Endothelial cell of umbilical vein (primary cell): ENCODE data around the gene DLX3. TPM values are rescaled to one million over a fixed set of nuclear protein-coding genes. Genes with fewer than 3 reads are reported as not detected.

Experiments
- BruUV-seq: library from RNA; stranded (reverse); fragments of 400-500 nt; replicated peaks from 2 replicates; lab custom pipeline; 2021; lab: Mats Ljungman, UMichigan
- CTCF ChIA-PET: fragments of 300-600, 350-600 bp; sonication (Branson Sonifier 250); formaldehyde crosslinking; loops from one replicate; lab custom pipeline; 2021; ENCODE audit warnings: antibody characterized with exemption, inconsistent platforms; lab: Charles Lee
- POLR2A ChIA-PET: fragments of 300-600, 350-600 bp; sonication (Branson Sonifier 250); formaldehyde crosslinking; loops from one replicate; lab custom pipeline; 2021; ENCODE audit warnings: antibody characterized with exemption, inconsistent platforms; lab: Charles Lee
- DNase-seq: peaks from one replicate; pipeline ENCODE4 v3.0.0-alpha.2; 2011; ENCODE audit warnings: low read depth, low spot score
- FAIRE-seq: peaks from 2 replicates; lab custom pipeline; 2011; peaks lifted over from hg19 to GRCh38; lab: Jason Lieb, UNC
- H2AFZ ChIP-seq: 2 replicates; pipeline ENCODE4 v1.6.0; 2012; ENCODE audit warnings: low read depth, low read length, control low read depth, inconsistent platforms
- H3K27ac ChIP-seq: 2 replicates; pipeline ENCODE4 v1.5.1; 2011; ENCODE audit warnings: low read depth, mild to moderate bottlenecking, control low read depth, low read length, moderate library complexity; ENCODE audit not compliant: insufficient read depth
- H3K27me3 ChIP-seq, 2 experiments: 2 replicates each; pipeline versions ENCODE4 v1.6.0 to v1.6.1; 2011; ENCODE audit warnings: low read length in 2 of 2, mixed read lengths in 1 of 2; ENCODE audit not compliant: control insufficient read depth in 2 of 2, insufficient read depth in 2 of 2
- H3K36me3 ChIP-seq, 2 experiments: 2 replicates in 1 of 2; 3 replicates in 1 of 2; pipeline ENCODE4 v1.5.1; 2011; ENCODE audit warnings: low read length in 2 of 2, mild to moderate bottlenecking in 1 of 2, moderate library complexity in 1 of 2; ENCODE audit not compliant: control insufficient read depth in 2 of 2, insufficient read depth in 2 of 2; ENCODE audit errors: extremely low read depth in 1 of 2
- H3K4me1 ChIP-seq: 3 replicates; pipeline ENCODE4 v1.5.1; 2011; ENCODE audit warnings: mild to moderate bottlenecking, low read length; ENCODE audit not compliant: control insufficient read depth, insufficient read depth; ENCODE audit errors: extremely low read depth
- H3K4me2 ChIP-seq: 2 replicates; pipeline ENCODE4 v1.6.1; 2011; ENCODE audit warnings: low read length, control low read depth, mixed read lengths; ENCODE audit not compliant: insufficient read depth
- H3K4me3 ChIP-seq, 3 experiments: fragments of 200-600 bp in 1 of 3; sonication (generic), shearing (Covaris generic) in 1 of 3; replicated peaks in 1 of 3; 2 replicates each; pipeline ENCODE4 v1.5.1; 2011 to 2016; ENCODE audit warnings: control low read depth in 3 of 3, low read length in 3 of 3, mild to moderate bottlenecking in 2 of 3, inconsistent platforms in 1 of 3, low read depth in 1 of 3, moderate library complexity in 1 of 3; ENCODE audit not compliant: insufficient read depth in 1 of 3
- H3K79me2 ChIP-seq: 2 replicates; pipeline ENCODE4 v1.6.0; 2012; ENCODE audit warnings: low read length, inconsistent platforms; ENCODE audit not compliant: control insufficient read depth, insufficient read depth
- H3K9ac ChIP-seq: replicated peaks from 2 replicates; pipeline ENCODE3; 2011; ENCODE audit warnings: low read length, control low read depth; ENCODE audit not compliant: insufficient read depth; ENCODE audit errors: extremely low read depth
- H3K9me1 ChIP-seq: replicated peaks from 3 replicates; pipeline ENCODE4 v1.6.0; 2011; ENCODE audit warnings: mild to moderate bottlenecking, low read length; ENCODE audit not compliant: control insufficient read depth, insufficient read depth; ENCODE audit errors: extremely low read depth
- H3K9me3 ChIP-seq: replicated peaks from 2 replicates; pipeline ENCODE4 v1.5.1; 2012; ENCODE audit warnings: low read length, inconsistent platforms; ENCODE audit not compliant: control insufficient read depth, insufficient read depth
- H4K20me1 ChIP-seq: replicated peaks from 2 replicates; pipeline ENCODE3; 2011; ENCODE audit warnings: mild to moderate bottlenecking, low read length; ENCODE audit not compliant: control insufficient read depth, insufficient read depth; ENCODE audit errors: extremely low read depth
- EZH2 ChIP-seq: IDR thresholded peaks from 2 replicates; pipeline ENCODE4 v1.6.1; 2012; ENCODE audit warnings: borderline replicate concordance, low read depth, mild to moderate bottlenecking, moderate library complexity, low read length, inconsistent platforms; ENCODE audit not compliant: severe bottlenecking
- FOS ChIP-seq: IDR thresholded peaks from 2 replicates; pipeline ENCODE4 v1.6.1; 2011; ENCODE audit warnings: mild to moderate bottlenecking, low read length, moderate library complexity, borderline replicate concordance; ENCODE audit not compliant: insufficient read depth
- GATA2 ChIP-seq: IDR thresholded peaks from 2 replicates; pipeline ENCODE4 v1.7.0; 2011; ENCODE audit warnings: low read depth, mild to moderate bottlenecking, moderate library complexity, mixed read lengths, low read length; ENCODE audit not compliant: insufficient read length, insufficient read depth
- JUN ChIP-seq: IDR thresholded peaks from 2 replicates; pipeline ENCODE4 v1.6.1; 2011; ENCODE audit warnings: borderline replicate concordance, low read depth; ENCODE audit not compliant: insufficient read length, insufficient read depth
- MYC ChIP-seq: IDR thresholded peaks from one replicate; pipeline ENCODE4 v1.6.1; 2011; ENCODE audit warnings: mild to moderate bottlenecking, low read depth, low read length
- dilution Hi-C: fragments of 300-500 bp; cut with MboI; formaldehyde crosslinking; loops from one replicate; pipeline ENCODE4 v1.15.0; 2019; ENCODE audit warnings: low sequenced_read_pairs; ENCODE audit not compliant: extremely low pct_ligation_motif_present
- intact Hi-C: fragments of 100-400 bp; cut with micrococcal nuclease; formaldehyde crosslinking; loops from one replicate; pipeline ENCODE4 v1.10.0; 2022
- polyA plus RNA-seq, 4 experiments: library from polyadenylated mRNA; depleted of rRNA in 3 of 4; stranded (reverse) in 3 of 4; unstranded in 1 of 4; fragments of >200 nt; gene quantifications; 2 replicates each; pipeline versions ENCODE4 v1.2.1 to v1.2.3, GENCODE V29; 2011 to 2012; ENCODE audit warnings: missing spikeins in 1 of 4
- total RNA-seq: library from RNA; stranded (reverse); gene quantifications from 2 replicates; pipeline ENCODE4 v1.2.3, GENCODE V29; 2021
- TF ChIP-seq, protein P1 (sequence below): IDR thresholded peaks from 2 replicates; pipeline ENCODE4 v1.6.1; 2011; ENCODE audit not compliant: insufficient read depth, insufficient read length
- TF ChIP-seq, protein P2 (sequence below), 2 donors: IDR thresholded peaks; 1 replicate in 1 of 2; 2 replicates in 1 of 2; pipeline ENCODE4 v1.5.1; 2011; ENCODE audit warnings: low read length in 2 of 2, mild to moderate bottlenecking in 2 of 2, moderate library complexity in 2 of 2, control low read depth in 1 of 2, inconsistent platforms in 1 of 2, low read depth in 1 of 2; ENCODE audit not compliant: insufficient read depth in 1 of 2; ENCODE audit errors: extremely low read depth in 1 of 2

Gene DLX3
- total and polyA plus RNA-seq, 2 donors (not counting 3 experiments of a cell fraction or from before 2014, with no cell fraction given): not detected

DNA sequence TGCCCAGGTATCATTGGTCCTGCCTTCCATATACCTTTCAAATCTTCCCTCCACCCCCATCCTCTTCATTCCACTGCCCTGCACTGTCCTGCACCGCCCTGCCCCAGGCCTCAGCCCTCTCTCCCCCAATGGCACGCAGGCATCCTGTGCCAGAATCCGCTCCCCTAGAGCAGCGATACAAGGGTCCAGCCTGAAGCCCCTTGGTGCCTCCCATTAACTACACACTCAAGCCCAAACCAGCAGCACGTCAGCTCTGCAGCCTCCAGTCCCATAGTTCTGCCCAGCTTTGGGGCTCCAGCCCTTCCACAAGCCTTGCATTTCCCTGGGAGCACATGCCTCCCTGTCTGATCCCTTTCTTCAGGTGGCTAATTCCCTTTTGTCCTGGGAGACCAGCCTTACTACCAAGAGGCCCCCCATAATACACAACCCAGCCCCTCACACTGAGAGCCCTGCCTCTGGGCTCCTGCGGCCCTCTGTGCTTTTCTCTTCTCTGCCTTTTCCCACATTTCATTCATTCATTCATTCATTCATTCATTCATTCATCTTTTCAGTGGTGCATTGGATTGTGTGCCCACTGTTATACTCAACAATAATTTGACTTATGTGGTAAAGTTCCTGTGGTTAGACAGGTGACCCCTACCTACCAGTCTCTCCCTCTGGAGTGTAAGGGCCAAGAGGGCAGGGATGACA, 26.8 kb upstream of the DLX3 start:
- FAIRE-seq: no peak
- Histone ChIP-seq H3K9me3 (no peaks in the 10 kb centered on the region), H3K79me2 (no peaks in the 10 kb centered on the region), H3K9ac (no peak overlapping the region), H4K20me1 (no peaks in the 10 kb centered on the region), H2AFZ (no peak overlapping the region), H3K27me3 (peaks cover 0 to 8% of the 10 kb centered on the region in 2 experiments), H3K4me2 (no peak overlapping the region), H3K27ac (no peak overlapping the region), H3K4me3 (no peak overlapping the region), H3K36me3 (no peaks in the 10 kb centered on the region), H3K9me1 (no peaks in the 10 kb centered on the region), H3K4me1 (no peaks in the 10 kb centered on the region)
- ChIA-PET CTCF (interaction anchor here (0.8 to 1.2 kb wide), 8 partner anchors 9 to 73 kb away, joined by 3 to 10 read pairs (median 4); partner anchors contain the start of gene ITGA3), POLR2A (no interaction called here)
- intact Hi-C loops (no loop called here), dilution Hi-C loops (no loop called here)
- no peak for DNase-seq
- TF ChIP-seq JUN (no peak), FOS (no peak), EZH2 (no peak), GATA2 (no peak), MYC (no peak)
- TF ChIP-seq, protein P1, sequence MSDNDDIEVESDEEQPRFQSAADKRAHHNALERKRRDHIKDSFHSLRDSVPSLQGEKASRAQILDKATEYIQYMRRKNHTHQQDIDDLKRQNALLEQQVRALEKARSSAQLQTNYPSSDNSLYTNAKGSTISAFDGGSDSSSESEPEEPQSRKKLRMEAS: no peak
- TF ChIP-seq, protein P2, sequence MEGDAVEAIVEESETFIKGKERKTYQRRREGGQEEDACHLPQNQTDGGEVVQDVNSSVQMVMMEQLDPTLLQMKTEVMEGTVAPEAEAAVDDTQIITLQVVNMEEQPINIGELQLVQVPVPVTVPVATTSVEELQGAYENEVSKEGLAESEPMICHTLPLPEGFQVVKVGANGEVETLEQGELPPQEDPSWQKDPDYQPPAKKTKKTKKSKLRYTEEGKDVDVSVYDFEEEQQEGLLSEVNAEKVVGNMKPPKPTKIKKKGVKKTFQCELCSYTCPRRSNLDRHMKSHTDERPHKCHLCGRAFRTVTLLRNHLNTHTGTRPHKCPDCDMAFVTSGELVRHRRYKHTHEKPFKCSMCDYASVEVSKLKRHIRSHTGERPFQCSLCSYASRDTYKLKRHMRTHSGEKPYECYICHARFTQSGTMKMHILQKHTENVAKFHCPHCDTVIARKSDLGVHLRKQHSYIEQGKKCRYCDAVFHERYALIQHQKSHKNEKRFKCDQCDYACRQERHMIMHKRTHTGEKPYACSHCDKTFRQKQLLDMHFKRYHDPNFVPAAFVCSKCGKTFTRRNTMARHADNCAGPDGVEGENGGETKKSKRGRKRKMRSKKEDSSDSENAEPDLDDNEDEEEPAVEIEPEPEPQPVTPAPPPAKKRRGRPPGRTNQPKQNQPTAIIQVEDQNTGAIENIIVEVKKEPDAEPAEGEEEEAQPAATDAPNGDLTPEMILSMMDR (IDR thresholded peaks at IDR 0.05; ENCODE audit: extremely low read depth in 1 of 2, insufficient read depth in 1 of 2, low read depth in 1 of 2, low read length in 2 of 2): no peak
- BruUV-seq: no TSS peak
